CD4-positive, alpha-beta T cell treated with Interleukin-6 at 100 ng/mL for 8 hours (primary cell): ENCODE data around the gene KRTAP1-3.
"Not testable (repeated sequence)": the region's sequence is repeated elsewhere in the genome, so short reads cannot be mapped to it uniquely, and the experiment has no call there.

Experiments
- DNase-seq: peaks from one replicate; pipeline ENCODE4 v3.0.0-alpha.2; 2020; ENCODE audit warnings: mixed read lengths, low spot score

KRTAP1-3 gene

DNA sequence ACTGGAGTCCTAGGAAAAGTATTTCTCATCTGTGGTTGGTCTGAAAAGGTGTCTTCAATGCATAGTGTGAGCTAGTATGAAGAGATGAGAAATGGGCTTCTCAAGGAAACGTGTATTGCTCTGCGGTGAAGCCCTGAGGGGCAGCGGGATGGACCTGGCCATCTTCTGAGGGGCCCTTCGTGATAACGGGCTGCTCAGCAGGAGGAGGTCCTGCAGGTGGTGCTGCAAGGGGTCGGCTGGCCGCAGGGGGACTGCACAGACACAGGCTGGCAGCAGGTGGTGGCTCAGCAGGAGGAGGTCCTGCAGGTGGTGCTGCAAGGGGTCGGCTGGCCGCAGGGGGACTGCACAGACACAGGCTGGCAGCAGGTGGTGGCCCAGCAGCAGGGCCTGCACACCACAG, 19.9 kb upstream of the KRTAP1-3 start:
- DNase-seq, result not testable (repeated sequence)

DNA sequence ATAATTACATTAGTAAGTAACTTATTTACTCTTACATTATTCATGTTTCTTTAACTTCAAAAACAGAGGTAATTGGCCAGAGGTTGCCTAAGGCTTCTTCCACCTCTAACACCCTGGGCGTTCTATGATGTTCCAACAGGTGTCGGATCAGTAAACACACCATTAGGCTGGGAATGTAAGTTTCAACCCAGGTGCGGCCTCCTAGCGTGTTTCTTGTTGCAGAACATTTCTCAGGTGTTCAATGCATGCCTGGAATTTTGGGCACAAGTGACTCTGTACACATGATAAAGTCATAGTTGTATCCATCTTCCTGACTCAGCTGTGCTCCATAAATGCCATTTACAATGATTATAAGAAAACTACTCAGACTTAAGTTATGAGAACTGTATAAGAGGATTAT, 19.4 kb upstream of the KRTAP1-3 start:
- DNase-seq, result no peak

DNA sequence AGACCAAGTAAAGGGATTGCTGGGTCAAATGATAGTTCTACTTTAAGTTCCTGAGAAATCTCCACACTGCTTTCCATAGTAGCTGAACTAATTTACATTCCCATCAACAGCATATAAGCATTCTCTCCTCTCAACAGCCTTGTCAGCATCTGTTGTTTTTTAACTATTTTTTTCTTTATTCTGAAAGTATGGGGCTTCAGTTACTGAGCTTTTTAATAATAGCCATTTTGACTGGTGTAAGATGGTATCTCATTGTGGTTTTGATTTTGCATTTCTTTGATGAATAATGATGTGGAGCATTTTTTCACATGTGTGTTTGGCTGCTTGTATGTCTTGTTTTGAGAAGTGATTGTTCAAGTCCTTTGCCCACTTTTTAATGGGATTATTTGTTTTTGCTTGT, 17.9 kb upstream of the KRTAP1-3 start:
- DNase-seq, result no peak

DNA sequence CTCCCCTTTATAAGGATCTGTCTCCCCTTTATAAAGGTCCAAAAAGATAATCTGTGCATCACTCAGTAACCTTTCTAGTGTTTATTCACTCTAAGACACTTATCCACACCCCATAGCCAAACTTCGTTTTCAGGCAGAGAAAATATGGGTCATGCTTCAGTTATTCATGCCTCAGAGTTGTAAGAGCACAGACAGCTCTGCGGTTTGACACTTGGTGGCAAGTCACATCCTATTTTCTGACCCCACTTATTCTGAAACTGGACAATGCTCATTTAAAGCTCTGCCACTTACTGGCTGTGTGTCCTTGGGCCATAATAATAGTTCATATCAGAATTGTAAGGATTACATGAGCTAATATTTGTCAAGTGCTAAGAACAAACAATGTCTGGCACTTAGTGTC, 14.4 kb upstream of the KRTAP1-3 start:
- DNase-seq, result no peak

DNA sequence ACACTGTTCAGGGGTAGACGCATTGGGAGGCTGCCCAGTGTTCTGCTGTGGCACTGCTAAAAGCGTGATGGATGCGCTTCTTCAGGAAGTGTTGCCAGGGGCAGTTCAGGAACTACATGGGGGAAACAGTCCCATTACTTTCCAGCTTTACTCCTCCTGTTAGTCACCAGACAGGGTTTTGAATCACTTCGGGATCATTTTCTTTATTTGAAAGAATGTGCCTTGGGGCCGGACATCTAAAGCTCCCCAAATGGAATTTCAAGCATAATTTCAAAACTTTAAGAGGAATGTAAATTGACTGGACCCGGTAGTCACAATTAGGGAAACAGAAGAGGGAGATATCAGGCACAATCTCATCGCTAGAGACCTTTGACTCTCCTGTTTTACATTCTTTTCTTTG, 13.8 kb upstream of the KRTAP1-3 start:
- no peak for DNase-seq

DNA sequence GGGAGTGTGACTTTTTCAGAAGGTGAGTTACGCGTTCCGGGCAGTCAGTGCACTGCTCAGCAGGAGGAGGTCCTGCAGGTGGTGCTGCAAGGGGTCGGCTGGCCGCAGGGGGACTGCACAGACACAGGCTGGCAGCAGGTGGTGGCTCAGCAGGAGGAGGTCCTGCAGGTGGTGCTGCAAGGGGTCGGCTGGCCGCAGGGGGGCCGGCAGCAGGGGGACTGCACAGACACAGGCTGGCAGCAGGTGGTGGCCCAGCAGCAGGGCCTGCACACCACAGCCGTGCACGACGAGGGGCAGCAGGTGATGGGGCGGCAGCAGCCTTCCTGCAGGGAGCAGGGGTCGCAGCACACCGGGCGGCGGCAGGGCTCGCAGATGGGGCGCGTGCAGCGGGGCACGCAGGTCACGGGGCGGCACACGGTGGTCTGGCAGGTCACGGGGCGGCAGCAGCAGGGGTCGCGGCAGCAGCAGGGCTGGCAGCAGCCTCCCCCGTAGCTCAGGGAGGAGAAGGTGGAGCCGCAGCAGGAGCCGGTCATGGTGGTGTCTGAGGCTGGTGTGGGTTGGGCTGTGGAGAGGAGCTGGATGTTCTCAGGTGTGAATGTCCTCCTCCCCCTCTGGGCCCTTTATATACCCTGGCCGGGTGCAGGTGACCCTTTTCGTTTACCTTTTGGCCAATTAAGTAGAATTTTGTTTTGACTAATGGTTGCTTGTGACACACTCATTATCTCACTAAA, 12.2 kb upstream of the KRTAP1-3 start, which contains the start of gene KRTAP2-1:
Gene KRTAP2-1, minus strand, starts transcription at position 582 of the 731 bp plus-strand sequence. Its CDS starts 49 bp downstream, at position 533.
- not testable (repeated sequence) for DNase-seq

DNA sequence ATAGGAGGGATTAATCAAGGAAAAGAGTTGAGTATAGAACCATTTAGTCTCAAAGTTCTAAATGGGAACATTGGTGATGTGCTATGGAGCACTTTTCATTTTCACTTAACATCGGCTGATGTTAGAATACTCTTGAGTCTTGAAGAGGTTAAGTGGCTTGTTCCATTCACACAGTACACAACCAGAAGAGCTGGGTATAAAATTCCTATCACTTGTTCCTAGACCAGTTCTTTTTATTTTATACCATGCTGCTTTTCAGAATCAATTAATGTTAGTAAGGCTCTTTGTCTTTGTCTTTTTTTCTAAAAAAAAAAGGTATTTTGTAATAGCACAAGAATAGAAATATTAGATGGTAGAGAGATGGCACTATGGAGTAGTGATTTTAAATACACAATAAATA, 8.3 kb upstream of the KRTAP1-3 start:
- no peak for DNase-seq

DNA sequence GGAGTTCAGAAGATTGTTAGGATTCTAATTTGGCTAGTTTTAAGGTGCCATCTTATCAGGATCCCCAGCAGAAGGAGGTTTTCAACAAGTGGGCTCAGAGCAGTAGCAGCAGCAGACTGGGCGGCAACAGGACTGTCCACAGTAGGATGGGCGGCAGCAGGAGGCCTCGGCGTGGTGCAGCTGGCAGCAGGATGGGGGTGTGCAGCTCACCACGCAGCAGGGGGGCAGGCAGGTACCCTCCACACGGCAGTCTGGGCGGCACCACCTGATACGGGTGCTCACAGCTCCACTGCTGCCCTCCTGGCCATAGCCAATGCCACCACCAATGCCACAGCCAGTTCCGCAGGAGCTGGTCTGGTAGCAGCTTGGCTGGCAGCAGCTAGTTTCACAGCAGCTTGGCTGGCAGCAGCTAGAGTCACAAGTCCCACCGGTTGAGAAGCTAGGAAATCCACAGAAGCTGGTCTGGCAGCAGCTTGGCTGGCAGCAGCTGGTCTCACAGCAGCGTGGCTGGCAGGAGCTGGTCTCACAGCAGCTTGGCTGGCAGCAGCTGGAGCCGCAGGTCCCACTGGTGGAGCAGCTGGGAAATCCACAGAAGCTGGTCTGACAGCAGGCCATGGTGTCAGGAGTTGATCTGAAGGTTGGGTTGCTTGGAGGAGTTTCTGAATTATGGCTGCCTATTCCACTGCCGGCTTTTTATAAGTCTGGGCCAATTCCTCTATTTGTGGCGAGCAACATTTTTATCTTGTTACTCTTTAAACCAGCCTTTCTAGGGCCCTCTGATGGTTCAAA, 6.3 kb upstream of the KRTAP1-3 start, which contains the start of gene KRTAP1-1:
Gene KRTAP1-1, minus strand, starts transcription at position 668 of the 789 bp plus-strand sequence. Its CDS starts 53 bp downstream, at position 615.
- not testable (repeated sequence) for DNase-seq

DNA sequence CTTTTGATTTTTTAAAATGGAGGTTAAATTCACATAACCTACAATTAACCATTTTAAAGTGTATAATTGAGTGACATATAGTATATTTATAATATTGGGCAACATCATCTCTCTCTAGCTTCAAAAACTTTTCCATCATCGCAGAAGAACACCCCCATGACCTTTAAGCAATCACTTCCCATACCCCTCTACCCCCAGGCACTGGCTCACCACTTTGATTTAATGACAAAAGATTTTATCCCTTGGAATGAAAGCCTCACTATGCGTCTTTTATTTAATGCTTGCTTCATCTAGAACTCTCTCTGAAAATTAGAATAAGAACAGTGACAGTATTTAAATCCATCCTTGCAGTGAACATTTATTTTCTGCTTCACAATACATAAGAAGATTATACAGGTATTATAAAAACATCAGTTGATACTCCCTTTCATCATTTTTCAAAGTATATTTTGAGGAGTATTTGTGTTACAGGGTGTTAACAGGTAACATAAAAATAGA, 3.2 kb upstream of the KRTAP1-3 start:
- no peak for DNase-seq

DNA sequence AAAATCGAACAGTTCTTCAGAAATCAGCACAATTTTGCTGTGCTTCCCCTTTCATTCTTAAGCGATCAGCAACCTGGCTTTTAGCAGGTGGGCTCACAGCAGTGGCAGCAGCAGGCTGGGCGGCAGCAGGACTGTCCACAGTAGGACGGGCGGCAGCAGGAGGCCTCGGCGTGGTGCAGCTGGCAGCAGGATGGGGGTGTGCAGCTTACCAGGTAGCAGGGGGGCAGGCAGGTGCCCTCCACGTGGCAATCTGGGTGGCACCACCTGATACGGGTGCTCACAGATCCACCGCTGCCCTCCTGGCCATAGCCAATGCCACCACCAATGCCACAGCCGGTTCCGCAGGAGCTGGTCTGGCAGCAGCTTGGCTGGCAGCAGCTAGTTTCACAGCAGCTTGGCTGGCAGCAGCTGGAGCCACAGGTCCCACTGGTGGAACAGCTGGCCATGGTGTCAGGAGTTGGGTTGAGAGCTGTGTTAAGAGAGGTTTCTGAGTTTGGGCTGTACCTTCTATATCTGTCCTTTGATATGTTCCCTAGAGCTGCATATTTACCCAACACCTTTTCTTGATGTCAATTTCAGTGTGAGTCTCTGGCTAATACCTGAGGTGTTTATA, 4.9 kb downstream of the KRTAP1-3 start, which contains the start of gene KRTAP1-4:
Gene KRTAP1-4, minus strand, starts transcription at position 563 of the 613 bp plus-strand sequence. Its CDS starts 117 bp downstream, at position 446.
- DNase-seq, result no peak

DNA sequence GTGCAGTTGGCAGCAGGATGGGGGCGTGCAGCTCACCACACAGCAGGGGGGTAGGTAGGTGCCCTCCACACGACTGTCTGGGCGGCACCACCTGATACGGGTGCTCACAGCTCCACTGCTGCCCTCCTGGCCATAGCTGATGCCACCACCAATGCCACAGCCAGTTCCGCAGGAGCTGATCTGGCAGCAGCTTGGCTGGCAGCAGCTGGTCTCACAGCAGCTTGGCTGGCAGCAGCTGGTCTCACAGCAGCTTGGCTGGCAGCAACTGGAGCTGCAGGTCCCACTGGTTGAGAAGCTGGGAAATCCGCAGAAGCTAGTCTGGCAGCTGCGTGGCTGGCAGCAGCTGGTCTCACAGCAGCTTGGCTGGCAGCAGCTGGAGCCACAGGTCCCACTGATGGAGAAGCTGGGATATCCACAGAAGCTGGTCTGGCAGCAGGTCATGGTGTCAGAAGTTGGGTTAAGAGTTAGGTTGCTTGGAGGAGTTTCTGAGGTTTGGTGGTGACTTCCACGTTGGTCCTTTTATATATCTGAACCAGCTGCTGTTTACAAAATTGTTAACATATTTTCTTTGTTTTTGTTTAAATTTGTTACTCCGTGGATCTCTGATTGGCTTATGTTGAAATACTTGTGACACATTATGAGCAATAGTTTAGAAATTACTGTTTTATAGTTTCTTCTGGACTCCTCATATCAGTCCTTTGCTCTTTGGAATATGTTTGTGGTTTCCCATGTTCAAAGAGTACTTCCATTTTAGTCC, 7.8 kb downstream of the KRTAP1-3 start, which contains the start of gene KRTAP1-5:
Gene KRTAP1-5, minus strand, starts transcription at position 494 of the 757 bp plus-strand sequence. Its CDS starts 53 bp downstream, at position 441.
- DNase-seq, result no peak

DNA sequence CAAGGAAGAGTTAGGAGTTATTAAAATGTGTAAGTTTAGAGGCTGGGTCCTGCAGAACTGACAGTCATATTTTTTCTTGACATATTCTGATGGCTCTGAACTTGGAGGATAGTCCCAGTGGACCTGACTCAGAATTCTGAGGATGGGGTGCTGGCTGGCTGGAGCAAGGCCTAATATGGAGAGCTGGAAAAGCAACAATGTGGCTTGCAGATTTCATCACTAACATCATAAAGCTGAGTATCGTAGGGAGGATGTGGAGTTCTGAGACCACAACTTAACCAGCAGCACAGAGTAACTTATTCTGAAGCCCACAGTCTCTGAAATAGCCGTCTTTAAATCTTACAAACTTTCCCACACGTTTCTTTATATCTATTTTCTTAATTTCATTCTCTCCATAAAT, 10.0 kb downstream of the KRTAP1-3 start:
- DNase-seq, result no peak

DNA sequence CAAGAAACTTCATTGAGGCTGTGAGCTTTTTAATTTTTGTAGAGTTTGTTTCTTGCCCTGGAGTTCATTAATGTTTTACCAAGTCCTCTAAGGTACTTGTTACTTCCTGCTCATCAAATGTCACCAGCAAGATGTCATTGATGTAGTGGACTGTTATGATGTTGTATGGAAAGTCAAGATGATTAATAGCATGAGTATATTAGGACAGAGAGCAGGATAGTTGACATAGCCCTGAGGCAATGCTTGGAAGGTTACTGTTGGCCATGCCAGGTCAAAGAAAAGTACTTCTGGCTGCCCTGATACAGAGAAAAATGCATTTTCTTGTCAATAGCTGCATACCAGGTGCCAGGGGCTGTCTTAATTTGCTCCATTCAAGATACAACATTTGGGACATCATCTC, 14.3 kb downstream of the KRTAP1-3 start:
- no peak for DNase-seq

DNA sequence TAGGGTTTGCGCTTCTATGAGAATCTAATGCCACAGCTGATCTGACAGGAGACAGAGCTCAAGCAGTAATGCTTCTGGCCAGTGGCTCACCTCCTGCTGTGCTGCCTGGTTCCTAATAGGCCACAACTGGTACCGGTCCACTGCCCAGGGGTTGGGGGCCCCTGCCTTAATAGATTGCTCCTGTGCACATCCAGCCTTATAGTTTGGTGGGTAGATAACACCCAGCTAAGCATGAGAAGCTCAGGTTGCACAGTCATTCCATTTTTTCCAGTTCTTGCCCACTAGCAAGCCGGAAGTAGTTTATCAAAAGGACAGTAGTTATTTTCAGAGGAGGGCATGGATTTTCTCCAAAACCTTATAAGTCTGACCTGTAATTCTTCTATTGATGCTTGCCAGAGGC, 15.3 kb downstream of the KRTAP1-3 start:
- no peak for DNase-seq

DNA sequence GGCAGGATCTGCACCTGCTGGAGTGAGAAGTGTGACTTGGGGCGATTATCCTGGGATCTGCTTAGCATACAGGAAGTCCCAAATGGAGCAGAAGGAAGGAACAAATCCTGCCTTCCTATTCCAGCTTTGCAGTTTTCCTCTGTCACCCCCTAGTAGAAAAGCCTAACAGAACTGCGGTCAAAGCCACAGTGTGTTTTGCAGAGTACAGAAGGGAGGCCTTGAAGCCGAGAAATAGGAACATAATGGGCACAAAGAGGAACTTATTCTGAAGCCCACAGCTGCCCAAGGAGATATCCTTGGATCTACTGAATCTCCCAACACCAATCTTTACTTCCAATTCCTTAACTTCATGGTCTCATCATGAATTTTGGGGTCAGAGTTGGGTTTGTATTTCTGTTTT, 16.1 kb downstream of the KRTAP1-3 start:
- DNase-seq, result no peak

DNA sequence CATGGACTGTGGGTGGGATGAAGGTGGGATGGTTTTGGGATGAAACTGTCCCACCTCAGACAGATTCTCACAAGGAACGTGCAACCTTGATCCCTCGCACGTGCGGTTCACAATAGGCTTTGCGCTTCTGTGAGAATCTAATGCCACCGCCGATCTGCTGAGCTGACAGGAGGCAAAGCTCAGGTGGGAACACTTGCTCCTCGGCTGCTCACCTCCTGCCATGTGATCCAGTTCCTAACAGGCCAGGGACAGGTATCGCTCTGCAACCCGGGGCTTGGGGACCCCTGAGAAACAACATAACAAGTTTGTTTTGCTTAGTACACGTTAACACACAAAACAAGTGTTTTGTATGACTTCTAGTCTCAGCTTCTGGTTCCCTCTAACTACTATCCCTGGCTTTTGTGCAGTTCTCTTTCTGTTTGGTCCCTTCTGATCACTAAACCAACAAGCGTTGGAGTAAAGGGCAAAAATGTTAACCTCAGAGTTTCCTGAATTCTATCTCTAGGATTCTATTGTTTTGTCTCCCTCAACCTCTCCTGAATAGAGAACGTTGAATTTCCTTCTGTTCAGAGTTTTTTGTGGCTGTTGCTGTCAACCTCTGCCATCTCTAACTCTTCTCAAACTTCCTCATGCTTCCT, 18.0 kb downstream of the KRTAP1-3 start:
- DNase-seq, result no peak

DNA sequence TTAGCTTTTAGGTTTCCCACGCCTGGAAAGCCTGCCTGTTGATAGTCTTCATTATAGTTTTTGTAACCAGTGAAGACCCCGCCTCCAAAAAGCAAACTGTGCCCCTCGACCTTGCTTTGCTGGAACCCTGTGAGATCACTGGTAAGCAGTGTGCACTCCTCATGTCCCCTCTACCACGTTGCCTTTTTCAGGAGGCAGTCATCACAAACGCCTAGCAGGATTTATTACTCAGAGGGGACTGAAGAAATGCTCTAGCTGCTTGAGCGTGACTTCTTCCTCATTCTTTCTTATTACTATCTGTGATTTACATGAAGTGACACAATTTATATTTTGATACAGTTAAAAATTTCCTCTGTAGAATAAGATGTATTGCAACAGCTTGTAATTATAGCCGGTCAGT, 19.2 kb downstream of the KRTAP1-3 start:
- no peak for DNase-seq

DNA sequence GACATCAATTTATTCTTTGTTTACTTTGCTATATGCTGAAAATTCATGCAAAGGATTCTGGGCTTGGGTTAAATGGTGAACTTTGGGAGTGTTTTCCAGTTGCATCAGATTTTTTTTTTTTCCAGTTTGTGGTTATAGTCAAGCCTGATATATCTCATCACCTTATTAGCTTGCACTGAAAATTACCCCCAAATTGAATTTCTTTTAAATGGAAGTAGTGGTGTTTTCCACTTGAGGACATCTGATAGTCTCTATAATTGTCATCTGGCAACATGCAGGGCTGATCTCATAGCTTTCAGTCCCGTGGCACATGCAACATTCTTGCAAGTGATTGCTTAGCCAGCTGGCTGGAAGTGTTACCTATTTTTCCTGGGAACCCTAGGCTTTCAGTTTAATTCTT, 21.1 kb downstream of the KRTAP1-3 start:
- DNase-seq, result no peak

DNA sequence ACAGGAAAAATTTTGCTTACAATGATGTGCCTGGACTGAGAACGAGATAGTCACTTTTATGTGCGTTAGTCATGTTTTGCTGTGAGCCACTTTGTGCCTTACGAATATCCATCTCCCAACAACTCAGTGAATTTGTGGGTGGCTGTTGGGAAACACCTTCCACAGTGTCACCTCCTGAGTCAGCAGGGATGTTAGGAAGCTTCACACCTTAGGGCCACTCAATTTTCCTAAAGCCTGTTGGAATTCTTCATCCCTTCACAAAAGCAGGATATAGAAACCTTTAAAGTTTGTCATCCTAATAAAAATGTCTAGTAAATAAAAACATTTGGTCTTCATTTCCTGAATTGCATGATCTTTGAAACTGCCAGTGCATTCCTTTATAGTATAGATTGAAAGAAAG, 21.5 kb downstream of the KRTAP1-3 start:
- no peak for DNase-seq

DNA sequence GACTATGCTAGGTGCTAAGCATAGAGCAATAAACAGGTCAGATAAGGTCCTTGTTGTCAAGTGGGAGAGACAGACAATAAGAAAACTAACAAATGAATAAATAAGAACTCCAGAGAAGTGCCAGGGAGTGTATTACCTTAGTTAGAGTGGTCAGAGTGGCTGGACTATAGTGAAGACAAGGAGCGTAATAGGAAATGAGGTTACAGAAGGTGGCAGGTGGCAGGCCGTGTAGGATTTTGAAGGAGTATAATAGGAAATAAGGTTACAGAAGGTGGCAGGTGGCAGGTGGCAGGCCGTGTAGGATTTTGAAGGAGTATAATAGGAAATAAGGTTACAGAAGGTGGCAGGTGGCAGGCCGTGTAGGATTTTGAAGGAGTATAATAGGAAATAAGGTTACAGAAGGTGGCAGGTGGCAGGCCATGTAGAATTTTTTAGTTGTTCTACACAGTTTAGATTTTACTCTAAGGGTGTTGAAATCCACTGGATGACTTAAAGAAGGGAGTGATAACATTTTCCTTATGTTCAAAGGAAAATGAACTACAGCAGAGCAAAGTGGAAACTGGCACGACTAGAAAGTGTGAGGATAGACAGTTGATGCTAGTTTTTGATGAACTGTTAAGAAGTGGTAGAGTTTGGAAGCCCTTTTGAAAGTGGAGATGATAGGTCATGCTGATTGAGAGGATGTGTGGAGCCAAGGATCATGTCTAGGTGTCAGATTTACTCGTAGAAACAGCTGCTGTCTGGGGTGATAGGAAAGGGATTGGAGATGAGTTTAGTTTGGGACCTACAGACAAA, 22.2 kb downstream of the KRTAP1-3 start:
- no peak for DNase-seq
